Measurements from ENCODE around the gene ATOSA.

DNA sequence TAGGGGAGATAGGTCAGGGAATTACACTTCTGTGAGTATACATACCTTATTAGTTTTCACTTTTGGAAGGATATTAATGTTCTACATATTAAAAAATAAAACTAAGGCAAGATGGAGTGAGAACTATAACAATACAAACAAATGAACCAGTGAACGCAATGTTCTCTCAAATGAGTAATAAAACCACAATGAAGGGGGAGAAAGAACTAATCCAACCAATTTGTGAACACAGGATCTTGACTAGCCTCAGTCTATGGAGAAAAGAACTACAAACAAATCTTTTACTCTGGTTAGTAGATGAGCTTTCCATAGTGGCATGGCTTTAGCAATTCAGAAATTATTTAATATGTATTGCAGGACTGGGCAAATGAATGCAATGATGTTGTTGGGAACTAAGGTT lies 26.9 kb upstream of the ATOSA start:
- TF ChIP-seq HDGF (IDR thresholded peaks at IDR 0.05; ENCODE audit: borderline replicate concordance) = no peak
- no peak for TF ChIP-seq FOXA1 (IDR thresholded peaks at IDR 0.05)
- TF ChIP-seq SP1 (IDR thresholded peaks at IDR 0.05) = no peak
- TF ChIP-seq ZNF384 (IDR thresholded peaks at IDR 0.05) = no peak
- TF ChIP-seq, protein P1, sequence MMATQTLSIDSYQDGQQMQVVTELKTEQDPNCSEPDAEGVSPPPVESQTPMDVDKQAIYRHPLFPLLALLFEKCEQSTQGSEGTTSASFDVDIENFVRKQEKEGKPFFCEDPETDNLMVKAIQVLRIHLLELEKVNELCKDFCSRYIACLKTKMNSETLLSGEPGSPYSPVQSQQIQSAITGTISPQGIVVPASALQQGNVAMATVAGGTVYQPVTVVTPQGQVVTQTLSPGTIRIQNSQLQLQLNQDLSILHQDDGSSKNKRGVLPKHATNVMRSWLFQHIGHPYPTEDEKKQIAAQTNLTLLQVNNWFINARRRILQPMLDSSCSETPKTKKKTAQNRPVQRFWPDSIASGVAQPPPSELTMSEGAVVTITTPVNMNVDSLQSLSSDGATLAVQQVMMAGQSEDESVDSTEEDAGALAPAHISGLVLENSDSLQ (IDR thresholded peaks at IDR 0.05) = no peak
- no peak for TF ChIP-seq LEF1 (IDR thresholded peaks at IDR 0.05; ENCODE audit: borderline replicate concordance)
- TF ChIP-seq FOXK2 (IDR thresholded peaks at IDR 0.05) = no peak
- no peak for TF ChIP-seq ARNT (IDR thresholded peaks at IDR 0.05)
- no peak for TF ChIP-seq BHLHE40 (IDR thresholded peaks at IDR 0.05; ENCODE audit: borderline replicate concordance)

All from HEK293T (cell line).